ENCODE data around the gene MRPL20.

GRCh38 chr1:1371364-1371745, 35.7 kb downstream of the MRPL20 start:
- TF ChIP-seq POLR2A (IDR thresholded peaks at IDR 0.05): no peak
- TF ChIP-seq CTCF (IDR thresholded peaks at IDR 0.05): no peak
